K562 (cell line): ENCODE results near the gene AKAP12. TPM values are rescaled to one million over a fixed set of nuclear protein-coding genes. Genes with fewer than 3 reads are reported as not detected.
A peak's percentile ranks its signal among the peaks of the same experiment; 100 is the strongest.

Source experiments
- ATF1 ChIP-seq, 2 experiments: fragments of 450-650 bp in 1 of 2; IDR thresholded peaks; 2 replicates each; pipeline ENCODE4 v1.6.1; 2016; ENCODE audit warnings: missing compliant biosample characterization in 1 of 2, missing genetic modification characterization in 1 of 2
- E2F3 ChIP-seq: fragments of 250-450 bp; sonication (Bioruptor Pico); IDR thresholded peaks from 2 replicates; pipeline ENCODE4 v1.4.0; 2020; ENCODE audit warnings: mild to moderate bottlenecking
- GABPA ChIP-seq: fragments of 200-800 bp; sonication (Bioruptor generic); conservative IDR thresholded peaks from 2 replicates; pipeline ENCODE4 v1.6.1; 2016; ENCODE audit warnings: low read depth, missing genetic modification characterization, missing compliant biosample characterization
- HNRNPLL ChIP-seq: fragments of 200-400 bp; formaldehyde crosslinking; IDR thresholded peaks from 2 replicates; pipeline ENCODE4 v1.6.1; 2017; ENCODE audit warnings: low read length, low read depth, mild to moderate bottlenecking; ENCODE audit not compliant: poor library complexity, severe bottlenecking
- MAZ ChIP-seq, 2 experiments: fragments of 450-650 bp in 1 of 2; sonication (generic) in 1 of 2; formaldehyde crosslinking; IDR thresholded peaks in 1 of 2; conservative IDR thresholded peaks in 1 of 2; 2 replicates each; pipeline versions ENCODE4 v1.4.0 to v1.5.0; 2020; ENCODE audit warnings: mild to moderate bottlenecking in 1 of 2, missing genetic modification reagents in 1 of 2
- MTA3 ChIP-seq: fragments of 450-650 bp; formaldehyde crosslinking; IDR thresholded peaks from 2 replicates; pipeline ENCODE4 v1.6.1; 2017; ENCODE audit warnings: mild to moderate bottlenecking, borderline replicate concordance
- TARDBP ChIP-seq: fragments of 450-650 bp; IDR thresholded peaks from 2 replicates; pipeline ENCODE4 v1.6.1; 2016
- YY1 ChIP-seq, 3 experiments: IDR thresholded peaks; 2 replicates each; pipeline ENCODE4 v1.6.1; 2011; ENCODE audit warnings: low read length in 2 of 3, mild to moderate bottlenecking in 2 of 3, moderate library complexity in 2 of 3, borderline replicate concordance in 1 of 3, control low read depth in 1 of 3, low read depth in 1 of 3; ENCODE audit not compliant: insufficient read depth in 3 of 3, insufficient replicate concordance in 2 of 3, control insufficient read depth in 1 of 3, insufficient read length in 1 of 3; ENCODE audit errors: extremely low read depth in 1 of 3
- ZNF76 ChIP-seq: fragments of 250-450 bp; sonication (Bioruptor Pico); IDR thresholded peaks from 2 replicates; pipeline ENCODE4 v1.4.0; 2020; ENCODE audit warnings: mild to moderate bottlenecking, moderate library complexity, borderline replicate concordance
- polyA plus RNA-seq, 8 experiments: library from polyadenylated mRNA; depleted of rRNA in 4 of 8; stranded (reverse) in 5 of 8; unstranded in 3 of 8; fragments of >200 nt; fragmentation: Nextera tagmentation in 2 of 8; fragmentation: Illumina TruSeq in 1 of 8; extraction: Ambion mirVana in 2 of 8; extraction: Trizol in 1 of 8; gene quantifications; 2 replicates each; pipeline versions ENCODE4 v1.2.1 to v1.2.3, GENCODE V29; 2011 to 2014; ENCODE audit warnings: inconsistent platforms in 1 of 8, missing spikeins in 1 of 8
- total RNA-seq, 7 experiments: library from RNA; depleted of rRNA in 6 of 7; stranded (reverse); fragments of >200 nt in 6 of 7; fragmentation: Illumina TruSeq in 2 of 7; extraction: Trizol in 2 of 7; gene quantifications; 2 replicates each; pipeline versions ENCODE4 v1.2.1 to v1.2.3, GENCODE V29; 2011 to 2021; ENCODE audit warnings: low replicate concordance in 1 of 7
- TF ChIP-seq, protein P1 (sequence below): fragments of 250-450 bp; sonication (Bioruptor Pico); IDR thresholded peaks from 2 replicates; pipeline ENCODE4 v1.4.0; 2020
- TF ChIP-seq, protein P2 (sequence below): IDR thresholded peaks from 2 replicates; pipeline ENCODE4 v1.6.1; 2011; ENCODE audit warnings: borderline replicate concordance, low read depth, mild to moderate bottlenecking, moderate library complexity, low read length; ENCODE audit not compliant: insufficient read depth, poor library complexity, severe bottlenecking
- TF ChIP-seq, protein P3 (sequence below): fragments of 250-450 bp; sonication (Bioruptor Pico); IDR thresholded peaks from 2 replicates; pipeline ENCODE4 v1.5.0; 2021
- TF ChIP-seq, protein P4 (sequence below): sonication (generic); formaldehyde crosslinking; IDR thresholded peaks from 2 replicates; pipeline ENCODE4 v1.8.0; 2022; ENCODE audit warnings: missing genetic modification reagents, mild to moderate bottlenecking, borderline replicate concordance

Gene AKAP12
- total and polyA plus RNA-seq, 9 of the 15 experiments (the other 6 are each of a cell fraction or from before 2014, with no cell fraction given) = 0.08 to 2.0 (median 0.62) TPM

DNA sequence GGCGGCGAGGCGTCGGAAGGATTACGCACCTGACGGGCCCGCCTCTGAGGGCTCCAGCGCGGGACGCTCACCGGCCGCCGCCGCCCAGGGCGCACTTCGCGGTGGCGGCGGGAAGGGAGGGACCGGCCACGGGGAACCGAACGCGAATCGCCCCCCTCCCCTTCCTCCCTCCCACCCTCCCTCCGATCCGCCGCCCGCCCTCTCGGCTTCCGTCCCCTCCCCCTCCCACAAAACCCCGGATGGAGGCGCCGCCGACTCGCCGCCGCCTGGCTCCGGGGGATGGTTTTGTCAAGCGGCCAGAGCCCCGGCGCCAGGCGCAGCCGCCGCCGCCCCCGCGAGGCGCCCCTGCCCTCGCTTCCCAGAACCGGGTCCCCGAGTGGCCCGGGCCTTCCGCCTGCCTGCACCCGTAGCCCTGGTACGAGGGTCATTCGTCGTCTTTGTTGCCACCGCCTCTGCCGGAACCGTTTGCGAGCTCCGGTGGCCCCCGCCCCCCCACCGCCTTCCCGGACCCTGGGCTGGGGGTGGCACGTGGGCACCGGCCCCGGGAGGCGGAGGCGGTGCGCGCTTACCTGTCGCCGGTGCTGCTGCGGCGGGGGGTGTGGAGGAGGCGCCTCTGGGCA, 151.2 kb downstream of the AKAP12 start (continued):
- peak in 1 of 2 experiments; percentile 78; a peak in 2 of 4 replicates for TF ChIP-seq MAZ (CRISPR knock-in tag; conservative IDR thresholded peaks at IDR 0.05 in 1 of 2, IDR thresholded peaks at IDR 0.05 in 1 of 2)
- TF ChIP-seq ATF1 (CRISPR knock-in tag; IDR thresholded peaks at IDR 0.05) = no peak
- TF ChIP-seq ATF1 (tag; IDR thresholded peaks at IDR 0.05) = no peak; the same call in none of the 2 replicates
- TF ChIP-seq E2F3 = peak; percentile 54; the same call in 1 of the 2 replicates
- TF ChIP-seq, protein P1, sequence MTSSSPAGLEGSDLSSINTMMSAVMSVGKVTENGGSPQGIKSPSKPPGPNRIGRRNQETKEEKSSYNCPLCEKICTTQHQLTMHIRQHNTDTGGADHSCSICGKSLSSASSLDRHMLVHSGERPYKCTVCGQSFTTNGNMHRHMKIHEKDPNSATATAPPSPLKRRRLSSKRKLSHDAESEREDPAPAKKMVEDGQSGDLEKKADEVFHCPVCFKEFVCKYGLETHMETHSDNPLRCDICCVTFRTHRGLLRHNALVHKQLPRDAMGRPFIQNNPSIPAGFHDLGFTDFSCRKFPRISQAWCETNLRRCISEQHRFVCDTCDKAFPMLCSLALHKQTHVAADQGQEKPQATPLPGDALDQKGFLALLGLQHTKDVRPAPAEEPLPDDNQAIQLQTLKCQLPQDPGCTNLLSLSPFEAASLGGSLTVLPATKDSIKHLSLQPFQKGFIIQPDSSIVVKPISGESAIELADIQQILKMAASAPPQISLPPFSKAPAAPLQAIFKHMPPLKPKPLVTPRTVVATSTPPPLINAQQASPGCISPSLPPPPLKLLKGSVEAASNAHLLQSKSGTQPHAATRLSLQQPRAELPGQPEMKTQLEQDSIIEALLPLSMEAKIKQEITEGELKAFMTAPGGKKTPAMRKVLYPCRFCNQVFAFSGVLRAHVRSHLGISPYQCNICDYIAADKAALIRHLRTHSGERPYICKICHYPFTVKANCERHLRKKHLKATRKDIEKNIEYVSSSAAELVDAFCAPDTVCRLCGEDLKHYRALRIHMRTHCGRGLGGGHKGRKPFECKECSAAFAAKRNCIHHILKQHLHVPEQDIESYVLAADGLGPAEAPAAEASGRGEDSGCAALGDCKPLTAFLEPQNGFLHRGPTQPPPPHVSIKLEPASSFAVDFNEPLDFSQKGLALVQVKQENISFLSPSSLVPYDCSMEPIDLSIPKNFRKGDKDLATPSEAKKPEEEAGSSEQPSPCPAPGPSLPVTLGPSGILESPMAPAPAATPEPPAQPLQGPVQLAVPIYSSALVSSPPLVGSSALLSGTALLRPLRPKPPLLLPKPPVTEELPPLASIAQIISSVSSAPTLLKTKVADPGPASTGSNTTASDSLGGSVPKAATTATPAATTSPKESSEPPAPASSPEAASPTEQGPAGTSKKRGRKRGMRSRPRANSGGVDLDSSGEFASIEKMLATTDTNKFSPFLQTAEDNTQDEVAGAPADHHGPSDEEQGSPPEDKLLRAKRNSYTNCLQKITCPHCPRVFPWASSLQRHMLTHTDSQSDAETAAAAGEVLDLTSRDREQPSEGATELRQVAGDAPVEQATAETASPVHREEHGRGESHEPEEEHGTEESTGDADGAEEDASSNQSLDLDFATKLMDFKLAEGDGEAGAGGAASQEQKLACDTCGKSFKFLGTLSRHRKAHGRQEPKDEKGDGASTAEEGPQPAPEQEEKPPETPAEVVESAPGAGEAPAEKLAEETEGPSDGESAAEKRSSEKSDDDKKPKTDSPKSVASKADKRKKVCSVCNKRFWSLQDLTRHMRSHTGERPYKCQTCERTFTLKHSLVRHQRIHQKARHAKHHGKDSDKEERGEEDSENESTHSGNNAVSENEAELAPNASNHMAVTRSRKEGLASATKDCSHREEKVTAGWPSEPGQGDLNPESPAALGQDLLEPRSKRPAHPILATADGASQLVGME (CRISPR knock-in tag) = peak; percentile 77; the same call in 1 of the 2 replicates
- 0 out of 2 replicates have a peak, but pooled peaks have one; percentile 50 for TF ChIP-seq TARDBP
- TF ChIP-seq YY1 (IDR thresholded peaks at IDR 0.05; ENCODE audit: borderline replicate concordance in 1 of 3, control insufficient read depth in 1 of 3, extremely low read depth in 1 of 3, insufficient read depth in 3 of 3, insufficient read length in 1 of 3, insufficient replicate concordance in 2 of 3, low read depth in 1 of 3, low read length in 2 of 3) = peak in 1 of 3 experiments; percentile 30
- TF ChIP-seq, protein P2, sequence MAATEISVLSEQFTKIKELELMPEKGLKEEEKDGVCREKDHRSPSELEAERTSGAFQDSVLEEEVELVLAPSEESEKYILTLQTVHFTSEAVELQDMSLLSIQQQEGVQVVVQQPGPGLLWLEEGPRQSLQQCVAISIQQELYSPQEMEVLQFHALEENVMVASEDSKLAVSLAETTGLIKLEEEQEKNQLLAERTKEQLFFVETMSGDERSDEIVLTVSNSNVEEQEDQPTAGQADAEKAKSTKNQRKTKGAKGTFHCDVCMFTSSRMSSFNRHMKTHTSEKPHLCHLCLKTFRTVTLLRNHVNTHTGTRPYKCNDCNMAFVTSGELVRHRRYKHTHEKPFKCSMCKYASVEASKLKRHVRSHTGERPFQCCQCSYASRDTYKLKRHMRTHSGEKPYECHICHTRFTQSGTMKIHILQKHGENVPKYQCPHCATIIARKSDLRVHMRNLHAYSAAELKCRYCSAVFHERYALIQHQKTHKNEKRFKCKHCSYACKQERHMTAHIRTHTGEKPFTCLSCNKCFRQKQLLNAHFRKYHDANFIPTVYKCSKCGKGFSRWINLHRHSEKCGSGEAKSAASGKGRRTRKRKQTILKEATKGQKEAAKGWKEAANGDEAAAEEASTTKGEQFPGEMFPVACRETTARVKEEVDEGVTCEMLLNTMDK = peak; percentile 5
- TF ChIP-seq GABPA (tag) = peak; percentile 81
- TF ChIP-seq HNRNPLL = peak; percentile 79
- TF ChIP-seq MTA3 = peak; percentile 47; the same call in 1 of the 2 replicates
- peak; percentile 77; the same call in 1 of the 2 replicates for TF ChIP-seq ZNF76 (CRISPR knock-in tag)
- TF ChIP-seq, protein P3, sequence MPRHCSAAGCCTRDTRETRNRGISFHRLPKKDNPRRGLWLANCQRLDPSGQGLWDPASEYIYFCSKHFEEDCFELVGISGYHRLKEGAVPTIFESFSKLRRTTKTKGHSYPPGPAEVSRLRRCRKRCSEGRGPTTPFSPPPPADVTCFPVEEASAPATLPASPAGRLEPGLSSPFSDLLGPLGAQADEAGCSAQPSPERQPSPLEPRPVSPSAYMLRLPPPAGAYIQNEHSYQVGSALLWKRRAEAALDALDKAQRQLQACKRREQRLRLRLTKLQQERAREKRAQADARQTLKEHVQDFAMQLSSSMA (CRISPR knock-in tag) = peak; percentile 53; the same call in 1 of the 2 replicates
- TF ChIP-seq, protein P4, sequence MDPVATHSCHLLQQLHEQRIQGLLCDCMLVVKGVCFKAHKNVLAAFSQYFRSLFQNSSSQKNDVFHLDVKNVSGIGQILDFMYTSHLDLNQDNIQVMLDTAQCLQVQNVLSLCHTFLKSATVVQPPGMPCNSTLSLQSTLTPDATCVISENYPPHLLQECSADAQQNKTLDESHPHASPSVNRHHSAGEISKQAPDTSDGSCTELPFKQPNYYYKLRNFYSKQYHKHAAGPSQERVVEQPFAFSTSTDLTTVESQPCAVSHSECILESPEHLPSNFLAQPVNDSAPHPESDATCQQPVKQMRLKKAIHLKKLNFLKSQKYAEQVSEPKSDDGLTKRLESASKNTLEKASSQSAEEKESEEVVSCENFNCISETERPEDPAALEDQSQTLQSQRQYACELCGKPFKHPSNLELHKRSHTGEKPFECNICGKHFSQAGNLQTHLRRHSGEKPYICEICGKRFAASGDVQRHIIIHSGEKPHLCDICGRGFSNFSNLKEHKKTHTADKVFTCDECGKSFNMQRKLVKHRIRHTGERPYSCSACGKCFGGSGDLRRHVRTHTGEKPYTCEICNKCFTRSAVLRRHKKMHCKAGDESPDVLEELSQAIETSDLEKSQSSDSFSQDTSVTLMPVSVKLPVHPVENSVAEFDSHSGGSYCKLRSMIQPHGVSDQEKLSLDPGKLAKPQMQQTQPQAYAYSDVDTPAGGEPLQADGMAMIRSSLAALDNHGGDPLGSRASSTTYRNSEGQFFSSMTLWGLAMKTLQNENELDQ (CRISPR knock-in tag) = no peak
